GM23338 (cell line): Measurements from ENCODE around the gene CHCHD3.

Source experiments
- CREB1 ChIP-seq: fragments of 250-450 bp; sonication (Bioruptor Pico); IDR thresholded peaks from 2 replicates; pipeline ENCODE4 v1.5.0; 2020; ENCODE audit warnings: low read depth, mild to moderate bottlenecking, moderate library complexity
- EZH2 ChIP-seq: fragments of 200-600 bp; sonication (generic); IDR thresholded peaks from one replicate; pipeline ENCODE4 v1.8.0; 2017; ENCODE audit warnings: antibody characterized with exemption, mild to moderate bottlenecking, low read depth; ENCODE audit not compliant: unreplicated experiment
- EZH2phosphoT487 ChIP-seq: fragments of 200-600 bp; sonication (generic); IDR thresholded peaks from one replicate; pipeline ENCODE4 v1.8.1; 2018; ENCODE audit warnings: antibody characterized with exemption; ENCODE audit not compliant: unreplicated experiment
- JUNB ChIP-seq: IDR thresholded peaks from one replicate; pipeline ENCODE4 v1.6.1; 2016; ENCODE audit warnings: antibody characterized with exemption; ENCODE audit not compliant: unreplicated experiment
- POLR2AphosphoS5 ChIP-seq: IDR thresholded peaks from 2 replicates; pipeline ENCODE4 v1.6.1; 2016; ENCODE audit warnings: antibody characterized with exemption, low read depth
- REST ChIP-seq: IDR thresholded peaks from one replicate; pipeline ENCODE4 v1.6.1; 2018; ENCODE audit warnings: antibody characterized with exemption; ENCODE audit not compliant: unreplicated experiment
- STAT1 ChIP-seq: IDR thresholded peaks from one replicate; pipeline ENCODE4 v1.6.1; 2016; ENCODE audit warnings: antibody characterized with exemption; ENCODE audit not compliant: unreplicated experiment
- ZNF114 ChIP-seq: fragments of 250-450 bp; sonication (Bioruptor Pico); IDR thresholded peaks from 2 replicates; pipeline ENCODE4 v1.5.0; 2020; ENCODE audit warnings: mild to moderate bottlenecking, moderate library complexity
- ZNF331 ChIP-seq: fragments of 250-450 bp; sonication (Bioruptor Pico); IDR thresholded peaks from 2 replicates; pipeline ENCODE4 v1.5.0; 2020; ENCODE audit warnings: low read depth, mild to moderate bottlenecking, moderate library complexity
- TF ChIP-seq, protein P1 (sequence below): IDR thresholded peaks from 2 replicates; pipeline ENCODE4 v1.6.1; 2016; ENCODE audit warnings: antibody characterized with exemption
- TF ChIP-seq, protein P2 (sequence below), 2 experiments: fragments of 200-600 bp in 1 of 2; sonication (generic) in 1 of 2; conservative IDR thresholded peaks; 2 replicates each; pipeline versions ENCODE4 v1.5.1 to v1.6.1; 2016 to 2017; ENCODE audit warnings: antibody characterized with exemption in 2 of 2, low read depth in 2 of 2, mild to moderate bottlenecking in 2 of 2, moderate library complexity in 1 of 2
- TF ChIP-seq, protein P3 (sequence below): fragments of 250-450 bp; sonication (Bioruptor Pico); IDR thresholded peaks from 2 replicates; pipeline ENCODE4 v1.5.0; 2020; ENCODE audit warnings: mild to moderate bottlenecking, moderate library complexity

GRCh38 chr7:133112335-133112734 is 30.4 kb upstream of the CHCHD3 start:
- TF ChIP-seq, protein P1, sequence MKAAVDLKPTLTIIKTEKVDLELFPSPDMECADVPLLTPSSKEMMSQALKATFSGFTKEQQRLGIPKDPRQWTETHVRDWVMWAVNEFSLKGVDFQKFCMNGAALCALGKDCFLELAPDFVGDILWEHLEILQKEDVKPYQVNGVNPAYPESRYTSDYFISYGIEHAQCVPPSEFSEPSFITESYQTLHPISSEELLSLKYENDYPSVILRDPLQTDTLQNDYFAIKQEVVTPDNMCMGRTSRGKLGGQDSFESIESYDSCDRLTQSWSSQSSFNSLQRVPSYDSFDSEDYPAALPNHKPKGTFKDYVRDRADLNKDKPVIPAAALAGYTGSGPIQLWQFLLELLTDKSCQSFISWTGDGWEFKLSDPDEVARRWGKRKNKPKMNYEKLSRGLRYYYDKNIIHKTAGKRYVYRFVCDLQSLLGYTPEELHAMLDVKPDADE = no peak
- TF ChIP-seq, protein P2, sequence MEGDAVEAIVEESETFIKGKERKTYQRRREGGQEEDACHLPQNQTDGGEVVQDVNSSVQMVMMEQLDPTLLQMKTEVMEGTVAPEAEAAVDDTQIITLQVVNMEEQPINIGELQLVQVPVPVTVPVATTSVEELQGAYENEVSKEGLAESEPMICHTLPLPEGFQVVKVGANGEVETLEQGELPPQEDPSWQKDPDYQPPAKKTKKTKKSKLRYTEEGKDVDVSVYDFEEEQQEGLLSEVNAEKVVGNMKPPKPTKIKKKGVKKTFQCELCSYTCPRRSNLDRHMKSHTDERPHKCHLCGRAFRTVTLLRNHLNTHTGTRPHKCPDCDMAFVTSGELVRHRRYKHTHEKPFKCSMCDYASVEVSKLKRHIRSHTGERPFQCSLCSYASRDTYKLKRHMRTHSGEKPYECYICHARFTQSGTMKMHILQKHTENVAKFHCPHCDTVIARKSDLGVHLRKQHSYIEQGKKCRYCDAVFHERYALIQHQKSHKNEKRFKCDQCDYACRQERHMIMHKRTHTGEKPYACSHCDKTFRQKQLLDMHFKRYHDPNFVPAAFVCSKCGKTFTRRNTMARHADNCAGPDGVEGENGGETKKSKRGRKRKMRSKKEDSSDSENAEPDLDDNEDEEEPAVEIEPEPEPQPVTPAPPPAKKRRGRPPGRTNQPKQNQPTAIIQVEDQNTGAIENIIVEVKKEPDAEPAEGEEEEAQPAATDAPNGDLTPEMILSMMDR (conservative IDR thresholded peaks at IDR 0.05; ENCODE audit: low read depth in 2 of 2) = no peak
- no peak for TF ChIP-seq EZH2
- TF ChIP-seq POLR2AphosphoS5 = no peak
- TF ChIP-seq ZNF331 = no peak
- no peak for TF ChIP-seq JUNB
- no peak for TF ChIP-seq EZH2phosphoT487
- no peak for TF ChIP-seq CREB1
- TF ChIP-seq, protein P3, sequence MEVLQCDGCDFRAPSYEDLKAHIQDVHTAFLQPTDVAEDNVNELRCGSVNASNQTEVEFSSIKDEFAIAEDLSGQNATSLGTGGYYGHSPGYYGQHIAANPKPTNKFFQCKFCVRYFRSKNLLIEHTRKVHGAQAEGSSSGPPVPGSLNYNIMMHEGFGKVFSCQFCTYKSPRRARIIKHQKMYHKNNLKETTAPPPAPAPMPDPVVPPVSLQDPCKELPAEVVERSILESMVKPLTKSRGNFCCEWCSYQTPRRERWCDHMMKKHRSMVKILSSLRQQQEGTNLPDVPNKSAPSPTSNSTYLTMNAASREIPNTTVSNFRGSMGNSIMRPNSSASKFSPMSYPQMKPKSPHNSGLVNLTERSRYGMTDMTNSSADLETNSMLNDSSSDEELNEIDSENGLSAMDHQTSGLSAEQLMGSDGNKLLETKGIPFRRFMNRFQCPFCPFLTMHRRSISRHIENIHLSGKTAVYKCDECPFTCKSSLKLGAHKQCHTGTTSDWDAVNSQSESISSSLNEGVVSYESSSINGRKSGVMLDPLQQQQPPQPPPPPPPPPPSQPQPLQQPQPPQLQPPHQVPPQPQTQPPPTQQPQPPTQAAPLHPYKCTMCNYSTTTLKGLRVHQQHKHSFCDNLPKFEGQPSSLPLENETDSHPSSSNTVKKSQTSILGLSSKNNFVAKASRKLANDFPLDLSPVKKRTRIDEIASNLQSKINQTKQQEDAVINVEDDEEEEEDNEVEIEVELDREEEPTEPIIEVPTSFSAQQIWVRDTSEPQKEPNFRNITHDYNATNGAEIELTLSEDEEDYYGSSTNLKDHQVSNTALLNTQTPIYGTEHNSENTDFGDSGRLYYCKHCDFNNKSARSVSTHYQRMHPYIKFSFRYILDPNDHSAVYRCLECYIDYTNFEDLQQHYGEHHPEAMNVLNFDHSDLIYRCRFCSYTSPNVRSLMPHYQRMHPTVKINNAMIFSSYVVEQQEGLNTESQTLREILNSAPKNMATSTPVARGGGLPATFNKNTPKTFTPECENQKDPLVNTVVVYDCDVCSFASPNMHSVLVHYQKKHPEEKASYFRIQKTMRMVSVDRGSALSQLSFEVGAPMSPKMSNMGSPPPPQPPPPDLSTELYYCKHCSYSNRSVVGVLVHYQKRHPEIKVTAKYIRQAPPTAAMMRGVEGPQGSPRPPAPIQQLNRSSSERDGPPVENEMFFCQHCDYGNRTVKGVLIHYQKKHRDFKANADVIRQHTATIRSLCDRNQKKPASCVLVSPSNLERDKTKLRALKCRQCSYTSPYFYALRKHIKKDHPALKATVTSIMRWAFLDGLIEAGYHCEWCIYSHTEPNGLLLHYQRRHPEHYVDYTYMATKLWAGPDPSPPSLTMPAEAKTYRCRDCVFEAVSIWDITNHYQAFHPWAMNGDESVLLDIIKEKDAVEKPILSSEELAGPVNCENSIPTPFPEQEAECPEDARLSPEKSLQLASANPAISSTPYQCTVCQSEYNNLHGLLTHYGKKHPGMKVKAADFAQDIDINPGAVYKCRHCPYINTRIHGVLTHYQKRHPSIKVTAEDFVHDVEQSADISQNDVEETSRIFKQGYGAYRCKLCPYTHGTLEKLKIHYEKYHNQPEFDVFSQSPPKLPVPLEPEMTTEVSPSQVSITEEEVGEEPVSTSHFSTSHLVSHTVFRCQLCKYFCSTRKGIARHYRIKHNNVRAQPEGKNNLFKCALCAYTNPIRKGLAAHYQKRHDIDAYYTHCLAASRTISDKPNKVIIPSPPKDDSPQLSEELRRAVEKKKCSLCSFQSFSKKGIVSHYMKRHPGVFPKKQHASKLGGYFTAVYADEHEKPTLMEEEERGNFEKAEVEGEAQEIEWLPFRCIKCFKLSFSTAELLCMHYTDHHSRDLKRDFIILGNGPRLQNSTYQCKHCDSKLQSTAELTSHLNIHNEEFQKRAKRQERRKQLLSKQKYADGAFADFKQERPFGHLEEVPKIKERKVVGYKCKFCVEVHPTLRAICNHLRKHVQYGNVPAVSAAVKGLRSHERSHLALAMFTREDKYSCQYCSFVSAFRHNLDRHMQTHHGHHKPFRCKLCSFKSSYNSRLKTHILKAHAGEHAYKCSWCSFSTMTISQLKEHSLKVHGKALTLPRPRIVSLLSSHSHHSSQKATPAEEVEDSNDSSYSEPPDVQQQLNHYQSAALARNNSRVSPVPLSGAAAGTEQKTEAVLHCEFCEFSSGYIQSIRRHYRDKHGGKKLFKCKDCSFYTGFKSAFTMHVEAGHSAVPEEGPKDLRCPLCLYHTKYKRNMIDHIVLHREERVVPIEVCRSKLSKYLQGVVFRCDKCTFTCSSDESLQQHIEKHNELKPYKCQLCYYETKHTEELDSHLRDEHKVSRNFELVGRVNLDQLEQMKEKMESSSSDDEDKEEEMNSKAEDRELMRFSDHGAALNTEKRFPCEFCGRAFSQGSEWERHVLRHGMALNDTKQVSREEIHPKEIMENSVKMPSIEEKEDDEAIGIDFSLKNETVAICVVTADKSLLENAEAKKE (CRISPR knock-in tag) = no peak
- TF ChIP-seq REST = no peak
- no peak for TF ChIP-seq STAT1
- no peak for TF ChIP-seq ZNF114 (CRISPR knock-in tag)
